Common myeloid progenitor, CD34-positive (primary cell): ENCODE measurements around the gene MSI2.

Experiments
- CTCF ChIA-PET: fragments of 350-600 bp; sonication (Branson Sonifier 250); formaldehyde crosslinking; loops from one replicate; lab custom pipeline; 2021; ENCODE audit warnings: antibody characterized with exemption; lab: Charles Lee
- POLR2A ChIA-PET: fragments of 350-600 bp; sonication (Branson Sonifier 250); formaldehyde crosslinking; loops from one replicate; lab custom pipeline; 2021; ENCODE audit warnings: antibody characterized with exemption; lab: Charles Lee
- DNase-seq, 3 donors: peaks; one replicate each; pipeline versions ENCODE4 v3.0.0 to v3.0.0-alpha.2; 2013
- H3K27ac ChIP-seq, 2 experiments: 1 replicate in 1 of 2; 2 replicates in 1 of 2; pipeline ENCODE4 v1.7.0; 2013; ENCODE audit warnings: inconsistent platforms in 2 of 2, low read length in 2 of 2, mild to moderate bottlenecking in 2 of 2, low read depth in 1 of 2, moderate library complexity in 1 of 2; ENCODE audit not compliant: severe bottlenecking in 2 of 2, insufficient read depth in 1 of 2, poor library complexity in 1 of 2
- H3K27me3 ChIP-seq, 5 experiments: replicated peaks in 2 of 5; 1 replicate in 3 of 5; 2 replicates in 2 of 5; pipeline versions ENCODE4 v1.6.1 to v1.7.0; 2013; ENCODE audit warnings: low read length in 4 of 5, mild to moderate bottlenecking in 2 of 5, moderate library complexity in 2 of 5, inconsistent platforms in 1 of 5; ENCODE audit not compliant: insufficient read depth in 5 of 5, control insufficient read depth in 4 of 5
- H3K36me3 ChIP-seq, 4 experiments: 1 replicate in 2 of 4; 2 replicates in 2 of 4; pipeline versions ENCODE4 v1.6.1 to v1.7.0; 2013; ENCODE audit warnings: low read length in 3 of 4, control low read depth in 1 of 4, mild to moderate bottlenecking in 1 of 4; ENCODE audit not compliant: control insufficient read depth in 4 of 4, insufficient read depth in 4 of 4
- H3K4me1 ChIP-seq, 4 experiments: 1 replicate in 3 of 4; 2 replicates in 1 of 4; pipeline versions ENCODE4 v1.6.1 to v1.7.1; 2013; ENCODE audit warnings: low read length in 3 of 4, mild to moderate bottlenecking in 3 of 4, control low read depth in 1 of 4, inconsistent platforms in 1 of 4, moderate library complexity in 1 of 4; ENCODE audit not compliant: control insufficient read depth in 4 of 4, insufficient read depth in 4 of 4; ENCODE audit errors: control extremely low read depth in 1 of 4
- H3K4me3 ChIP-seq, 7 experiments: 1 replicate in 4 of 7; 2 replicates in 3 of 7; pipeline versions ENCODE4 v1.5.1 to v1.7.0; 2013; ENCODE audit warnings: mild to moderate bottlenecking in 7 of 7, low read length in 6 of 7, moderate library complexity in 6 of 7, inconsistent platforms in 2 of 7, low read depth in 2 of 7, control low read depth in 1 of 7; ENCODE audit not compliant: insufficient read depth in 4 of 7, control insufficient read depth in 1 of 7; ENCODE audit errors: extremely low read depth in 1 of 7
- H3K9me3 ChIP-seq, 5 experiments: 1 replicate in 4 of 5; 2 replicates in 1 of 5; pipeline versions ENCODE4 v1.6.1 to v1.7.1; 2013; ENCODE audit warnings: low read length in 4 of 5, mild to moderate bottlenecking in 2 of 5, inconsistent platforms in 1 of 5, low read depth in 1 of 5, moderate library complexity in 1 of 5; ENCODE audit not compliant: control insufficient read depth in 4 of 5, insufficient read depth in 2 of 5; ENCODE audit errors: control extremely low read depth in 1 of 5
- WGBS: methylation state at CpG from one replicate; pipeline ENCODE4 v1.1.5; 2013; ENCODE audit not compliant: insufficient coverage; 5-methylcytosine and 5-hydroxymethylcytosine counted together

The MSI2 gene

GRCh38 chr17:57534863-57535248 lies 278.5 kb downstream of the MSI2 start:
- Histone ChIP-seq H3K27ac (peak overlapping the region in 1 of 2 experiments; percentile 62), H3K9me3 (no peaks in the 10 kb centered on the region), H3K4me3 (no peak overlapping the region), H3K27me3 (no peaks in the 10 kb centered on the region), H3K36me3 (peaks cover 8 to 65% (median 32%) of the 10 kb centered on the region in 4 experiments), H3K4me1 (peaks cover 10 to 83% (median 48%) of the 10 kb centered on the region in 4 experiments)
- ChIA-PET POLR2A (no interaction called here), CTCF (interaction anchor here (1.0 to 1.4 kb wide), 2 partner anchors 8 to 19 kb away, joined by 3 read pairs; no protein-coding TSS in a partner anchor)
- no peak for DNase-seq
- no CpG with 5 or more reads among the region's 4 CpGs for WGBS

- no peak for DNase-seq
- Histone ChIP-seq H3K9me3 (no peaks in the 10 kb centered on the region), H3K27ac (peak overlapping the region in 1 of 2 experiments; percentile 62), H3K27me3 (no peaks in the 10 kb centered on the region), H3K4me1 (peaks cover 10 to 78% (median 43%) of the 10 kb centered on the region in 4 experiments), H3K36me3 (peaks cover 8 to 65% (median 32%) of the 10 kb centered on the region in 4 experiments), H3K4me3 (no peak overlapping the region)
- 72% methylated on average over 5 of the region's 6 CpGs for WGBS
- CTCF ChIA-PET = interaction anchor here (0.6 to 1.4 kb wide), 3 partner anchors 9 to 19 kb away, joined by 3 read pairs; no protein-coding TSS in a partner anchor
- POLR2A ChIA-PET = no interaction called here
Measured at GRCh38 chr17:57535249-57535966, 279.1 kb downstream of the MSI2 start.

GRCh38 chr17:57536289-57536688 lies 280.0 kb downstream of the MSI2 start:
- no peaks in the 10 kb centered on the region for H3K9me3 ChIP-seq
- H3K4me3 ChIP-seq = no peak overlapping the region
- CTCF ChIA-PET = interaction anchor here (0.6 to 2.0 kb wide), 3 partner anchors 10 to 20 kb away, joined by 3 to 6 read pairs (median 3); no protein-coding TSS in a partner anchor
- H3K36me3 ChIP-seq = peaks cover 8 to 63% (median 28%) of the 10 kb centered on the region in 4 experiments
- no peak overlapping the region for H3K27ac ChIP-seq
- POLR2A ChIA-PET = no interaction called here
- no peaks in the 10 kb centered on the region for H3K27me3 ChIP-seq
- WGBS = 75% methylated on average over 1 of the region's 4 CpGs
- no peak for DNase-seq
- peaks cover 11 to 76% (median 41%) of the 10 kb centered on the region in 4 experiments for H3K4me1 ChIP-seq

- Histone ChIP-seq H3K4me3 (peak overlapping the region in 2 of 7 experiments; percentile 17 to 56), H3K4me1 (peaks cover 10 to 73% (median 37%) of the 10 kb centered on the region in 4 experiments), H3K27me3 (no peaks in the 10 kb centered on the region), H3K36me3 (peaks cover 10 to 64% (median 29%) of the 10 kb centered on the region in 4 experiments), H3K9me3 (no peaks in the 10 kb centered on the region), H3K27ac (peak overlapping the region in 1 of 2 experiments; percentile 71)
- CTCF ChIA-PET = interaction anchor here (0.8 to 2.6 kb wide), 3 partner anchors 14 to 21 kb away, joined by 3 to 10 read pairs (median 6); no protein-coding TSS in a partner anchor
- POLR2A ChIA-PET = no interaction called here
- WGBS = 96% methylated on average over 7 of the region's 10 CpGs
- no peak for DNase-seq
Measured at GRCh38 chr17:57536789-57537523, 280.6 kb downstream of the MSI2 start.

- Histone ChIP-seq H3K27ac (peak overlapping the region; percentile 48 to 71), H3K4me1 (peaks cover 10 to 70% (median 32%) of the 10 kb centered on the region in 4 experiments), H3K4me3 (peak overlapping the region in 2 of 7 experiments; percentile 17 to 56), H3K36me3 (peaks cover 13 to 64% (median 23%) of the 10 kb centered on the region in 4 experiments), H3K27me3 (no peaks in the 10 kb centered on the region), H3K9me3 (no peaks in the 10 kb centered on the region)
- WGBS = 60% methylated on average over 15 of the region's 17 CpGs
- DNase-seq = peak; percentile 36 to 76 (median 63)
- CTCF ChIA-PET = interaction anchor here (0.6 to 2.6 kb wide), 6 partner anchors 9 to 38 kb away, joined by 3 to 10 read pairs (median 4); no protein-coding TSS in a partner anchor
- POLR2A ChIA-PET = no interaction called here
Measured at GRCh38 chr17:57537524-57538410, 281.4 kb downstream of the MSI2 start.

GRCh38 chr17:57538736-57539456 lies 282.6 kb downstream of the MSI2 start:
- H3K27me3 ChIP-seq = no peaks in the 10 kb centered on the region
- H3K27ac ChIP-seq = no peak overlapping the region
- DNase-seq = no peak
- no peak overlapping the region for H3K4me3 ChIP-seq
- no peaks in the 10 kb centered on the region for H3K9me3 ChIP-seq
- ChIA-PET POLR2A (no interaction called here), CTCF (interaction anchor here (2.5 to 2.6 kb wide), 2 partner anchors 12 to 17 kb away, joined by 8 to 10 read pairs; no protein-coding TSS in a partner anchor)
- H3K36me3 ChIP-seq = peaks cover 11 to 53% (median 16%) of the 10 kb centered on the region in 4 experiments
- WGBS = 78% methylated on average over 5 of the region's 11 CpGs
- peaks cover 10 to 73% (median 33%) of the 10 kb centered on the region in 4 experiments for H3K4me1 ChIP-seq
